ENCODE results near the gene AUTS2. TPM values are rescaled to one million over a fixed set of nuclear protein-coding genes. Genes with fewer than 3 reads are reported as not detected.
"Not testable (repeated sequence)": the region's sequence is repeated elsewhere in the genome, so short reads cannot be mapped to it uniquely, and the experiment has no call there.

Gene AUTS2
- total and polyA plus RNA-seq, 2 donors (not counting 1 experiment from before 2014, with no cell fraction given) = 0.60 to 9.1 TPM

DNA sequence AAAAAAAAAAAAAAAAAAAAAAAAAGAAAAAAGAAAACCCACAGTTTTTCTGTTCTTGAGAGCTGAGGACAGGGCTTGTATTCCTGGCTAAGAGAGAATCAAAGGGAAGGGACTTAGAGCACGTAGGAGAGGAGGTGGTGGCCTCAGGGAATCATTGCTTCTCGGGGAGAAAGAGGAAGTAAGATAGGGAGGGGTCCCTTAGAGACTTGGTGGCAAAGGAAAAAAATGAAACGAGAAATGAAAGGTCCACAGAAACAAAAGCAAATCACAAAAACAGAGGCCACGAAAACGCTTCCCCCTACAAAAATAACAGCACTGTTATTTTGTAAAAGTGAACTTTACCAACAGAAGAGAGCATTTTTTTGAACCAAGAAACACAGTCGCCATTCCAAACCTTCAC is 1210.6 kb downstream of the AUTS2 start:
- H3K36me3 ChIP-seq (ENCODE audit: control insufficient read depth, insufficient read depth, low read length) = no peaks in the 10 kb centered on the region
- H3K4me2 ChIP-seq (ENCODE audit: extremely low read depth, insufficient read depth, low read length) = no peak overlapping the region
- no peak overlapping the region for H3K9ac ChIP-seq (ENCODE audit: insufficient read depth, low read length)
- TF ChIP-seq EZH2 (IDR thresholded peaks at IDR 0.05; ENCODE audit: low read length, missing control alignments) = no peak
- TF ChIP-seq, protein P1, sequence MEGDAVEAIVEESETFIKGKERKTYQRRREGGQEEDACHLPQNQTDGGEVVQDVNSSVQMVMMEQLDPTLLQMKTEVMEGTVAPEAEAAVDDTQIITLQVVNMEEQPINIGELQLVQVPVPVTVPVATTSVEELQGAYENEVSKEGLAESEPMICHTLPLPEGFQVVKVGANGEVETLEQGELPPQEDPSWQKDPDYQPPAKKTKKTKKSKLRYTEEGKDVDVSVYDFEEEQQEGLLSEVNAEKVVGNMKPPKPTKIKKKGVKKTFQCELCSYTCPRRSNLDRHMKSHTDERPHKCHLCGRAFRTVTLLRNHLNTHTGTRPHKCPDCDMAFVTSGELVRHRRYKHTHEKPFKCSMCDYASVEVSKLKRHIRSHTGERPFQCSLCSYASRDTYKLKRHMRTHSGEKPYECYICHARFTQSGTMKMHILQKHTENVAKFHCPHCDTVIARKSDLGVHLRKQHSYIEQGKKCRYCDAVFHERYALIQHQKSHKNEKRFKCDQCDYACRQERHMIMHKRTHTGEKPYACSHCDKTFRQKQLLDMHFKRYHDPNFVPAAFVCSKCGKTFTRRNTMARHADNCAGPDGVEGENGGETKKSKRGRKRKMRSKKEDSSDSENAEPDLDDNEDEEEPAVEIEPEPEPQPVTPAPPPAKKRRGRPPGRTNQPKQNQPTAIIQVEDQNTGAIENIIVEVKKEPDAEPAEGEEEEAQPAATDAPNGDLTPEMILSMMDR (conservative IDR thresholded peaks at IDR 0.05 in 1 of 2, IDR thresholded peaks at IDR 0.05 in 1 of 2; ENCODE audit: low read depth in 1 of 2, low read length in 2 of 2) = no peak
- no peak overlapping the region for H3K27ac ChIP-seq (ENCODE audit: insufficient read depth, low read length)
- no peaks in the 10 kb centered on the region for H3K4me1 ChIP-seq (ENCODE audit: control insufficient read depth, extremely low read depth, insufficient read depth, low read length)
- no peaks in the 10 kb centered on the region for H3K27me3 ChIP-seq (ENCODE audit: control insufficient read depth, insufficient read depth, low read length)
- H3K4me3 ChIP-seq (replicated peaks in 1 of 4; ENCODE audit: control extremely low read depth in 1 of 4, insufficient read depth in 1 of 4, low read depth in 3 of 4, low read length in 4 of 4) = no peak overlapping the region
- H3K79me2 ChIP-seq (ENCODE audit: control insufficient read depth, insufficient read depth, low read length) = no peaks in the 10 kb centered on the region
- no peak overlapping the region for H2AFZ ChIP-seq (ENCODE audit: low read length)
- DNase-seq (ENCODE audit: low read depth in 2 of 2) = no peak
- H4K20me1 ChIP-seq (ENCODE audit: control insufficient read depth, extremely low read depth, insufficient read depth, low read length) = no peaks in the 10 kb centered on the region
- H3K9me3 ChIP-seq (ENCODE audit: control insufficient read depth, insufficient read depth, low read depth, low read length) = no peaks in the 10 kb centered on the region

- H3K4me3 ChIP-seq (replicated peaks in 1 of 4; ENCODE audit: control extremely low read depth in 1 of 4, insufficient read depth in 1 of 4, low read depth in 3 of 4, low read length in 4 of 4) = no peak overlapping the region
- H2AFZ ChIP-seq (ENCODE audit: low read length) = no peak overlapping the region
- no peak for TF ChIP-seq EZH2 (IDR thresholded peaks at IDR 0.05; ENCODE audit: low read length, missing control alignments)
- TF ChIP-seq, protein P1 (conservative IDR thresholded peaks at IDR 0.05 in 1 of 2, IDR thresholded peaks at IDR 0.05 in 1 of 2; ENCODE audit: low read depth in 1 of 2, low read length in 2 of 2) = no peak
- no peak overlapping the region for H3K27ac ChIP-seq (ENCODE audit: insufficient read depth, low read length)
- no peaks in the 10 kb centered on the region for H3K4me1 ChIP-seq (ENCODE audit: control insufficient read depth, extremely low read depth, insufficient read depth, low read length)
- H3K9me3 ChIP-seq (ENCODE audit: control insufficient read depth, insufficient read depth, low read depth, low read length) = no peaks in the 10 kb centered on the region
- no peaks in the 10 kb centered on the region for H3K79me2 ChIP-seq (ENCODE audit: control insufficient read depth, insufficient read depth, low read length)
- no peak for DNase-seq (ENCODE audit: low read depth in 2 of 2)
- H4K20me1 ChIP-seq (ENCODE audit: control insufficient read depth, extremely low read depth, insufficient read depth, low read length) = no peaks in the 10 kb centered on the region
- no peaks in the 10 kb centered on the region for H3K36me3 ChIP-seq (ENCODE audit: control insufficient read depth, insufficient read depth, low read length)
- H3K27me3 ChIP-seq (ENCODE audit: control insufficient read depth, insufficient read depth, low read length) = no peaks in the 10 kb centered on the region
- H3K9ac ChIP-seq (ENCODE audit: insufficient read depth, low read length) = no peak overlapping the region
- H3K4me2 ChIP-seq (ENCODE audit: extremely low read depth, insufficient read depth, low read length) = no peak overlapping the region
Measured at GRCh38 chr7:70810558-70811139, 1212.4 kb downstream of the AUTS2 start.

DNA sequence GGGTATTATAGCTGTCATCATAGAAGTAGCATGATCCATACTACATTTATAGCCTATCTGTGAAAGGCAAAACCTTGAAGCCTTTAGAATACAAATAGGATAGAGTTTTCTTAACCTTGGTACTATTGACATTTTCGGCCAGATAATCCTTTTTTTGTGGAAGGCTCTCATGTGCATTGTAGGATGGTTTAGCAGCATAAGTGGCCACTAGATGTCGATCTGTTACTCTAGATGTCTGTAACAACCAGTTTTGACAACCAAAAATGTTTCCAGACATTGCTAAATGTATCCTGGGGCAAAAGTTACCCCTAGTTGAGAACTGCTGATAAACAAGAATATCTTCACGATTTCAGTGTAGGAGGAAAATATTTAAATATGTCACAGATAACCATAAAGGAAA is 1214.2 kb downstream of the AUTS2 start:
- Histone ChIP-seq H2AFZ (ENCODE audit: low read length) (no peak overlapping the region), H3K9ac (ENCODE audit: insufficient read depth, low read length) (no peak overlapping the region), H3K27me3 (ENCODE audit: control insufficient read depth, insufficient read depth, low read length) (no peaks in the 10 kb centered on the region), H3K4me2 (ENCODE audit: extremely low read depth, insufficient read depth, low read length) (no peak overlapping the region), H3K4me3 (replicated peaks in 1 of 4; ENCODE audit: control extremely low read depth in 1 of 4, insufficient read depth in 1 of 4, low read depth in 3 of 4, low read length in 4 of 4) (no peak overlapping the region), H3K36me3 (ENCODE audit: control insufficient read depth, insufficient read depth, low read length) (no peaks in the 10 kb centered on the region), H4K20me1 (ENCODE audit: control insufficient read depth, extremely low read depth, insufficient read depth, low read length) (no peaks in the 10 kb centered on the region), H3K79me2 (ENCODE audit: control insufficient read depth, insufficient read depth, low read length) (no peaks in the 10 kb centered on the region), H3K27ac (ENCODE audit: insufficient read depth, low read length) (no peak overlapping the region), H3K4me1 (ENCODE audit: control insufficient read depth, extremely low read depth, insufficient read depth, low read length) (no peaks in the 10 kb centered on the region), H3K9me3 (ENCODE audit: control insufficient read depth, insufficient read depth, low read depth, low read length) (no peaks in the 10 kb centered on the region)
- DNase-seq (ENCODE audit: low read depth in 2 of 2) = no peak
- TF ChIP-seq, protein P1 (conservative IDR thresholded peaks at IDR 0.05 in 1 of 2, IDR thresholded peaks at IDR 0.05 in 1 of 2; ENCODE audit: low read depth in 1 of 2, low read length in 2 of 2) = peak in 1 of 2 donors; percentile 19
- no peak for TF ChIP-seq EZH2 (IDR thresholded peaks at IDR 0.05; ENCODE audit: low read length, missing control alignments)

DNA sequence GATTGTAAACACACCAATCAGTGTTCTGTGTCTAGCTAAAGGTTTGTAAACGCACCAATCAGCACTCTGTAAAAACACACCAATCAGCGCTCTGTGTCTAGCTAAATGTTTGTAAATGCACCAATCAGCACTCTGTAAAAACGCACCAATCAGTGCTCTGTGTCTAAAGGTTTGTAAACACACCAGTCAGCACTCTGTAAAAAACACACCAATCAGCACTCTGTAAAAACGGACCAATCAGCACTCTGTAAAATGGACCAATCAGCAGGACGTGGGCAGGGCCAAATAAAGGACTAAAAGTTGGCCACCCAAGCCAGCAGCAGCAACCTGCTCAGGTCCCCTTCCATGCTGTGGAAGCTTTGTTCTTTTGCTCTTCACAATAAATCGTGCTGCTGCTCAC is 1224.2 kb downstream of the AUTS2 start:
- H3K36me3 ChIP-seq (ENCODE audit: control insufficient read depth, insufficient read depth, low read length); H3K27me3 ChIP-seq (ENCODE audit: control insufficient read depth, insufficient read depth, low read length); H2AFZ ChIP-seq (ENCODE audit: low read length); H3K27ac ChIP-seq (ENCODE audit: insufficient read depth, low read length); H3K79me2 ChIP-seq (ENCODE audit: control insufficient read depth, insufficient read depth, low read length); H3K4me1 ChIP-seq (ENCODE audit: control insufficient read depth, extremely low read depth, insufficient read depth, low read length); H3K9ac ChIP-seq (ENCODE audit: insufficient read depth, low read length); H3K9me3 ChIP-seq (ENCODE audit: control insufficient read depth, insufficient read depth, low read depth, low read length); H3K4me3 ChIP-seq (replicated peaks in 1 of 4; ENCODE audit: control extremely low read depth in 1 of 4, insufficient read depth in 1 of 4, low read depth in 3 of 4, low read length in 4 of 4); H3K4me2 ChIP-seq (ENCODE audit: extremely low read depth, insufficient read depth, low read length); DNase-seq (ENCODE audit: low read depth in 2 of 2); H4K20me1 ChIP-seq (ENCODE audit: control insufficient read depth, extremely low read depth, insufficient read depth, low read length): not testable (repeated sequence)
